DOHH2 (cell line): ENCODE results near the gene AKAP8L.

ENCODE experiments used
- H3F3A ChIP-seq: fragments of 200-600 bp; sonication (generic), shearing (Covaris generic); 2 replicates; pipeline ENCODE4 v1.6.0; 2016; ENCODE audit warnings: antibody characterized with exemption, mild to moderate bottlenecking; ENCODE audit not compliant: control insufficient read depth, insufficient read depth
- H3K27ac ChIP-seq: fragments of 200-600 bp; sonication (generic); 2 replicates; pipeline ENCODE4 v1.5.1; 2014; ENCODE audit warnings: low read depth, mild to moderate bottlenecking, low read length, moderate library complexity
- H3K27me3 ChIP-seq: fragments of 200-600 bp; sonication (generic); 2 replicates; pipeline ENCODE4 v1.6.1; 2014; ENCODE audit warnings: mild to moderate bottlenecking, low read length, mixed read lengths; ENCODE audit not compliant: control insufficient read depth
- H3K36me3 ChIP-seq: fragments of 200-600 bp; sonication (generic); 2 replicates; pipeline ENCODE4 v1.6.1; 2014; ENCODE audit warnings: mild to moderate bottlenecking, low read length, moderate library complexity, mixed read lengths; ENCODE audit not compliant: control insufficient read depth
- H3K4me1 ChIP-seq: fragments of 200-600 bp; sonication (generic); 2 replicates; pipeline ENCODE4 v1.6.1; 2014; ENCODE audit warnings: mild to moderate bottlenecking, low read length, mixed read lengths; ENCODE audit not compliant: control insufficient read depth
- H3K4me2 ChIP-seq: fragments of 200-600 bp; sonication (generic); 2 replicates; pipeline ENCODE4 v1.6.0; 2014; ENCODE audit warnings: mild to moderate bottlenecking, low read length, moderate library complexity
- H3K4me3 ChIP-seq: fragments of 200-600 bp; sonication (generic); 2 replicates; pipeline ENCODE4 v1.5.1; 2014; ENCODE audit warnings: mild to moderate bottlenecking, low read length, mixed read lengths
- H3K79me2 ChIP-seq: fragments of 200-600 bp; sonication (generic); 2 replicates; pipeline ENCODE4 v1.6.1; 2014; ENCODE audit warnings: mild to moderate bottlenecking, low read length, mixed read lengths; ENCODE audit not compliant: control insufficient read depth
- H3K9me2 ChIP-seq: fragments of 200-600 bp; sonication (generic); replicated peaks from 2 replicates; pipeline ENCODE4 v1.6.1; 2014; ENCODE audit warnings: mild to moderate bottlenecking, low read length, mixed read lengths; ENCODE audit not compliant: control insufficient read depth
- H3K9me3 ChIP-seq: fragments of 200-600 bp; sonication (generic); 2 replicates; pipeline ENCODE4 v1.6.1; 2014; ENCODE audit warnings: antibody characterized with exemption, low read length, mixed read lengths; ENCODE audit not compliant: control insufficient read depth, insufficient read depth
- H4K20me1 ChIP-seq: fragments of 200-600 bp; sonication (generic); 2 replicates; pipeline ENCODE4 v1.6.0; 2014; ENCODE audit warnings: low read depth, mild to moderate bottlenecking, antibody characterized with exemption, low read length, moderate library complexity; ENCODE audit not compliant: control insufficient read depth, insufficient read depth
- CTCF ChIP-seq: fragments of 200-600 bp; sonication (generic); IDR thresholded peaks from one replicate; pipeline ENCODE4 v1.5.1; 2014; ENCODE audit warnings: antibody characterized with exemption, mild to moderate bottlenecking, low read depth, low read length; ENCODE audit not compliant: poor library complexity, severe bottlenecking
- EZH2phosphoT487 ChIP-seq: fragments of 200-600 bp; sonication (generic); IDR thresholded peaks from 2 replicates; pipeline ENCODE4 v1.6.1; 2017; ENCODE audit warnings: borderline replicate concordance, mild to moderate bottlenecking, antibody characterized with exemption, low read length, moderate library complexity, mixed read lengths

AKAP8L gene

GRCh38 chr19:15438577-15438976 lies 19.8 kb upstream of the AKAP8L start:
- Histone ChIP-seq H3K27ac (no peak overlapping the region), H4K20me1 (no peaks in the 10 kb centered on the region), H3K4me3 (no peak overlapping the region), H3K4me1 (peaks cover 1% of the 10 kb centered on the region), H3K79me2 (no peaks in the 10 kb centered on the region), H3K9me2 (no peaks in the 10 kb centered on the region), H3K36me3 (no peaks in the 10 kb centered on the region), H3K4me2 (no peak overlapping the region), H3F3A (no peaks in the 10 kb centered on the region), H3K27me3 (no peaks in the 10 kb centered on the region), H3K9me3 (no peaks in the 10 kb centered on the region)
- TF ChIP-seq EZH2phosphoT487, result no peak
- TF ChIP-seq CTCF, result no peak

GRCh38 chr19:15438124-15438496 lies 19.3 kb upstream of the AKAP8L start:
- no peaks in the 10 kb centered on the region for H4K20me1 ChIP-seq
- TF ChIP-seq CTCF (no peak), EZH2phosphoT487 (no peak)
- H3K9me2 ChIP-seq, result no peaks in the 10 kb centered on the region
- no peak overlapping the region for H3K4me2 ChIP-seq
- H3K4me1 ChIP-seq, result peaks cover 6% of the 10 kb centered on the region
- no peak overlapping the region for H3K4me3 ChIP-seq
- no peaks in the 10 kb centered on the region for H3K27me3 ChIP-seq
- H3F3A ChIP-seq, result no peaks in the 10 kb centered on the region
- no peak overlapping the region for H3K27ac ChIP-seq
- no peaks in the 10 kb centered on the region for H3K36me3 ChIP-seq
- peaks cover under 1% of the 10 kb centered on the region for H3K79me2 ChIP-seq
- no peaks in the 10 kb centered on the region for H3K9me3 ChIP-seq

GRCh38 chr19:15437355-15438123 lies 18.8 kb upstream of the AKAP8L start:
- peaks cover 5% of the 10 kb centered on the region for H3K79me2 ChIP-seq
- TF ChIP-seq EZH2phosphoT487, result no peak
- TF ChIP-seq CTCF, result no peak

More at GRCh38 chr19:15437355-15438123, 18.8 kb upstream of the AKAP8L start:
- Histone ChIP-seq H3K4me2 (no peak overlapping the region), H3K9me3 (no peaks in the 10 kb centered on the region), H3K36me3 (no peaks in the 10 kb centered on the region), H3K9me2 (no peaks in the 10 kb centered on the region), H3K4me3 (no peak overlapping the region), H3K27me3 (no peaks in the 10 kb centered on the region), H3K27ac (no peak overlapping the region), H3F3A (no peaks in the 10 kb centered on the region), H3K4me1 (peaks cover 9% of the 10 kb centered on the region), H4K20me1 (no peaks in the 10 kb centered on the region)
